GM10847 (cell line): ENCODE measurements around the gene ARMC9.

Experiments
- POLR2A ChIP-seq: IDR thresholded peaks from 2 replicates; pipeline ENCODE4 v1.6.1; 2011; ENCODE audit not compliant: insufficient read length; ENCODE audit errors: extremely low read depth

The ARMC9 gene, protein sequence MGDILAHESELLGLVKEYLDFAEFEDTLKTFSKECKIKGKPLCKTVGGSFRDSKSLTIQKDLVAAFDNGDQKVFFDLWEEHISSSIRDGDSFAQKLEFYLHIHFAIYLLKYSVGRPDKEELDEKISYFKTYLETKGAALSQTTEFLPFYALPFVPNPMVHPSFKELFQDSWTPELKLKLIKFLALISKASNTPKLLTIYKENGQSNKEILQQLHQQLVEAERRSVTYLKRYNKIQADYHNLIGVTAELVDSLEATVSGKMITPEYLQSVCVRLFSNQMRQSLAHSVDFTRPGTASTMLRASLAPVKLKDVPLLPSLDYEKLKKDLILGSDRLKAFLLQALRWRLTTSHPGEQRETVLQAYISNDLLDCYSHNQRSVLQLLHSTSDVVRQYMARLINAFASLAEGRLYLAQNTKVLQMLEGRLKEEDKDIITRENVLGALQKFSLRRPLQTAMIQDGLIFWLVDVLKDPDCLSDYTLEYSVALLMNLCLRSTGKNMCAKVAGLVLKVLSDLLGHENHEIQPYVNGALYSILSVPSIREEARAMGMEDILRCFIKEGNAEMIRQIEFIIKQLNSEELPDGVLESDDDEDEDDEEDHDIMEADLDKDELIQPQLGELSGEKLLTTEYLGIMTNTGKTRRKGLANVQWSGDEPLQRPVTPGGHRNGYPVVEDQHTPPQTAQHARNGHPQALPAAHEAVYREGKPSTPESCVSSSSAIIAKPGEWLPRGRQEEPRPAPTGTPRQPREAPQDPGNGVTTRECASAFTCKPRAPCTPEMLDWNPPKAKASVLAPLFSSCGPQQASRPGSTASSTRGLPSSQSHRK

DNA sequence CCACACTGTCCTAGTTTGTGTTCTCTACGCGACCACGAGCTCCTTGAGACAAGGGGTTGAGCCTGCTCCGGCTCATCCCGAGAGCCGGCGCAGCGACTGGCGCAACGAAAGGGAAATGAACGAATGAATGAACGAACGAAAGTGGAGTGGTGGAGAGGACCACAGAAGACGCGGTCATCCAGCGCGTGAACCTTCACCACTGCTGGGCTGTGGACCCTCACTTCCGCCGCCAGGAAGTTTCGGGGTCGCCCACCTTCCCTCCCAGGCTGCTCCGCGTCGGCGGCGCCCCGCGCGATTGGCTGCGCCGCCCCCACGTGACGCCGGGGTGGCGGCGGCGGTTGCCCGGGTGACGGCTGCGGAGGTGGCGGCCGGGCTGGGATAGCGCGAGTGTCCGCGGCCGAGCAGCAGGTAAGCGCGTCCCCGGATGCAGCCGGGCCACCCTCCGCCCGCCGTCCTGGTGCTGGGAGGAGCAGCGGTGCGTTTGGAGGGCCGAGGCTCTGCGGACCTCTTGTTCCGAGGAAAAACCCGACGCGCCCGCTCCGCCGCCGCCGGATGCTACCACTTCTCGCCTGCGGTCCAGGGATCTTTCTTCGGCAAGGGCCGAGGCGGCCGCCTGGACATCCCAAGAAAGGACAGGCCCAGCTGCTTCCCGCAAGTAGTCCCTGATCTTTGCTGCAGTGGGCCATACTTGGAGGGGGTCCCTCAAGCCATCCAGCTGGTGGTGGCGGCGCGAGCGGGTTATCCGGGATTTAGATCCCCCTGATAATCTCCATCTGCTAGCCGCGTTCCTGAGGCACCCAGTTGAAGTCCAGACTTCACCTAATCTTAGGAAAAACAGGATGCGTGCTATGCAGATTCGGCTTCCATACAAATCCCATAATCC, at the start of gene ARMC9:
TSS of gene ARMC9 (plus strand) at position 341 of the 883 bp plus-strand sequence. CDS start 7,608 bp downstream, outside the sequence.
- TF ChIP-seq POLR2A, result peak; percentile 73

DNA sequence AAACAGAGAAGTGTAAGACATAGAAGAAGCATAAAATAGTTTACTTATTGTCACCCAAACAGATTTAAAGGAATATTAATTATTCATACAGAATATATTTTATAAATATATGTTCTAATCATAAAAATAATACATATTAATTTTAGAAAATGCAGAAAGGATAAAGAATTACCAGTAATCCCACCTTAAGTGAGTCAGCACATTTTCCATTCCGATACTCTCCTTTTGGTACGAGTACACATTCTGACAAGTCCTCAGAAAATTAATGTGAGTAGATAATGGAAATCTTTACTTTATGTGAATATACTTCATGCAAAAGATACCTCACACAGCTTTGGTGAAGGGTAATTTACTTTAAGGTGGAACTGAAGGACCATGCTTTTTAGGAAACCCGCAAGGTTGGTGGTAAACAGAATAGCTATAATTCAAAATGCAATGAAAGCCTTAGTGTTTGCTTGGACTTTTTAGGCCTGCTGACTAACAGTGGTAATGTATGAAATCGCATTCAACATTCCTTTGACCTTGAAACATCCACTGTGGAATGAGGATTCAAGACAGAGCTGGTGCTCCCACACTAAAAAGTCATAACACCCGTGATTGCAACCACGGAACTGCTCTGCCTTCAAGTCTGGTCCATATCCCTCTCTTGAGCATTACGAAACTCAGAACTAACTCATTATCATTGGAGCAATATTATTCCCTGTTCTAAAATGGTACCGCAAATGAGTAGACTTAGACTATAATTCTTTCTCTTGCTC, 45.5 kb upstream of the ARMC9 start:
- TF ChIP-seq POLR2A, result no peak

DNA sequence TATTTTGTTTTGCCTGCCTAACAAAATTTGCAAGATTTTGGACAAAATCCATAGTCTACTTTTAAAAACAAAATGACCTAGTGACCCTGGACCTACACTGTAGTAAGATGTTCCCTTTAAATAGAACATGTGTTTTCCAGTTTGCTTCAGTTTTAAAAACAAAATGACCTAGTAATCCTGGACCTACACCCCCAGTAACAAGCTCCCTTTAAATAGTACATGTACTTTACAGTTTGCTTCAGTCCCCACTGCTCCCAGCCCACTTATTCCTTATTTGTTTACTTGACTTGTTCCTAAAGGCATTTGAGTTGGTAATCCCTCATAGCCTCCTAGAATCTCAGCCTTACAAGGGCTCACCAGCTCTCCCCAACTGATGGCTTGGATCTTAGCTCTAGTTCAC, 39.1 kb upstream of the ARMC9 start:
- no peak for TF ChIP-seq POLR2A

DNA sequence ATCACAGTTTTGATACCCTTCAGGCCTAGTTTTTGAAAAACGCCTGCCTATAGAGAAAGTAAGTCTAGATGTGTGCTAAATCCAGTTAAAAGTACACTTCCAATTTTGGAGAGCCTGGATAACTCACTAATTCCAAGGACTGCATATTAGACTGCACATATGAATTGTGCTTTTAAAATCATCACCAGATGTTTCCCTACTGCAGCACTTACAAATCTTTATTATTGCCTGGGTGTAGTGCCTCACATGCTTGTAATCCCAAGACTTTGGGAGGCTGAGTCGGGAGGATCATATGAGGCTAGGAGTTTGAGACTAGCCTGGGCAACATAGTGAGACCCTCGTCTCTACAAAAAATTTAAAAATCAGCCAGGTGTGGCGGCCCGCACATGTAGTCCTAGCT, 37.7 kb upstream of the ARMC9 start:
- no peak for TF ChIP-seq POLR2A

DNA sequence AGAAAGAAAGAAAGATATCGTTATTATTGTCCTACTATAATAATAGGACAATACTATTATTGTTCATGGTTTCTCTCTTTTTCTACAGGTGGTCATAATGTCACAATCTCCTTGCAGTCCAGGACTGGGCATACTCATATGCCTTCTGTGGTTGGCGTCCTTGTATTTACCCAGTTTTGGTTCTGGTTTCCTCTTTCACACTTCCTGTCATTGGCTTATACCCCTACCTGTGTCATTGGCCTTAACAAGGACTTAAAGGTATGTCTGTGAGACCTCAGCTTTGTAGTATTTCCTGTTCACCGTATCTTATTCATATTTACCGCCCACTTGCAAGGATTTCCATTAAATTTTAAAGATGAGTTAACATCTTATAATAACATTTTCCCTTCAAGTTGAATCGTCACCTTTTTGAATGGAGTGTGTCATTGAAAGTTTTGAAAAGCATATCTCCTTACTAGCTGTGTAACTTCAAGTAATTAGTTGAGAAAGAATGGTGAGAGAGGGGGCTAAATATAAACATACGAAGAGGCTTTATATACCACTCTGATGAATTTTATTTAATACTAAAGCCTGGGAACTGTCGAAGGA, 37.1 kb upstream of the ARMC9 start:
- TF ChIP-seq POLR2A, result no peak

DNA sequence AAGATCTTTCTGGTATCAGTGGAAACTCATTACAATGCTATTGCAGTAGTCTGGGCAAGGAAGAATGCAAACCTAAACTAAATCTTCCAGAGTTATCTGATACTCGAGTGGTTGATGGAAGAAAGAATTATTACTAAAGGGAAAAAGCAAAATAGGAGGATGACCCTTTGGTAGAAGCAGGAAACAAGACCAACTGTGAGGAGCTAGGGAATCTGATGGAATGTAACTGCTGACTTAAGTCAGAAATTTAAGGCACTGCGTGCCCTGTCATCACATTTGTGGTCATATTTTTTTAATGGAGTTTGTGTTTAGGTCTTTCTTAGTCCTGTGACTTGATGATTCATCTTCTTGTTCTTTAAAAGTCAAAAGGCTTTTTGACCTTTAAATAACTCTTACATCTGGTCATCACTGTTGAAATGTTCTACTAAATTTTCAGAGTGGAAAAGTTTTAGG, 36.5 kb upstream of the ARMC9 start:
- TF ChIP-seq POLR2A, result no peak

DNA sequence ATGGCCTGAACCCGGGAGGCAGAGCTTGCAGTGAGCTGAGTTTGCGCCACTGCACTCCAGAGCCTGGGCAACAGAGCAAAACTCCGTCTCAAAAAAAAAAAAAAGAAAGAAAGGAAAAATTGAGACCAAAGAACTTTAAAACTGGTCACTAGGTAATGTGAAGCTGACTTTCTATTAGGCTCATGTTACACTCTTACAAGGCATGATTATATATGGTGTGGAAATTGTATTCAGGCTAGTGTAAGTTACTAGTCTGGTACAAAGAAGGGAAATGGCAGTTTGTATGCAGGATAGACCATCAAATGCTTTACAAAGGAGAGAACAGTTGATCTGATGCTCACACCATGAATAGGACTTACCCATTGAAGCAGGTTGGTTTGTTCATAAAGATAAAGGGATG, 35.4 kb upstream of the ARMC9 start:
- no peak for TF ChIP-seq POLR2A

DNA sequence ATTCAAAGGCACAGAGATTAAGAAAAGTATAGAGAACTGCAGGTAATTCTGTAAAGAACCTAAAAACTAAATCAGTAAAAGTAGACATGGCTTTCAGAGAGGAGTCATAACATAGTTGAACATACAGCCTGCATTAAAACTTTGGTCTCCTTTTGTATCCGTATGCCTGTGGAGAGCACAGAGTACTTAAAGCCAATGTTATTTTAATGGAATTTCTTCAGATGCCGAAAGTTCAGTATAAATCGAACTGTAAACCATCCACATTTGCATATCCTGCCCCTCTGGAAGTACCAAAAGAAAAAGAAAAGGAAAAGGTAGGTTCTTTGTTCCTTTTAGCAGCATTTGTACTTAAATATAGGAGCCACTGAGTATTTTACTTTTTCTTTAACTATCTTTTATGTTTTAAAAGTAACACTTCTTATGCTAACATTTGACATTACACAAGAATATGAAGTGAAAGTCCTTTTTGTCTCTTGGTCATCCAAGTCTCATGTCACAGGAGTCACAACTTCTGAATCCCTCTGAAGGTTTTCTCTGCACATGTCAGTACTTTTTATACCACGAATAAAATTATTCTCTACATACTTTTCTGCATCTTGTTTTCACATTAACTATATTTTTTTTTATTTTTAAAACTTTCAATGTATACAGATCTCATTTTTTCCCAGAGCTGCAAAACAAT, 34.9 kb upstream of the ARMC9 start:
- no peak for TF ChIP-seq POLR2A

DNA sequence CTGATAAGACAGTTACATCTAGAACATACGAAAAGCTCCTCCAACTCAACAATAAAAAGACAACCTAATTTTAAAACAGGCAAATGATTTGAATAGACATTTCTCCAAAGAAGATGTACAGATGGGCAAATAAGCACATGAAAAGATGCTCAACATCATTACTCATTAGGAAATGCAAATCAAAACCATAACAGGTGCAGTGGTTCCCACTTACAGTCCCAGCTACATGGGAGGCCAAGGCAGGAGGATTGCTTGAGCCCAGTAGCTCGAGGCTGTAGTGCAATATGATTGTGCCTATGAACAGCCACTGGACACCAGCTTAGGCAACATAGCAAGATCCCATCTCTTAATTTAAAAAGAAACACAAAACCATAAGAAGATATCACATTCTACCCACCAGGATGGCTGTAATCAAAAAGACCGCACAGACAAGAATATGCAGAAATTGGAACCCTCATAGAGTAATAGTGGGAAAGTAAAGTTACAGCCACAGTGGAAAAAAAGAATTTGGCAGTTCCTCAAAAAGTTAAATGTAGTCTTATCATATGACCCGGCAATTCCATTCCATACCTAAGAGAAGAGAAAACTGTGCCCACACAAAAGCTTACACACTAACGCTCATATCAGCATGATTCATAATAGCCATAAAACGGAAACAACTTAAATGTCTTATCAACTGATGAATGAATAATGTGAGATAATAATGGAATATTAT, 30.5 kb upstream of the ARMC9 start:
- no peak for TF ChIP-seq POLR2A

DNA sequence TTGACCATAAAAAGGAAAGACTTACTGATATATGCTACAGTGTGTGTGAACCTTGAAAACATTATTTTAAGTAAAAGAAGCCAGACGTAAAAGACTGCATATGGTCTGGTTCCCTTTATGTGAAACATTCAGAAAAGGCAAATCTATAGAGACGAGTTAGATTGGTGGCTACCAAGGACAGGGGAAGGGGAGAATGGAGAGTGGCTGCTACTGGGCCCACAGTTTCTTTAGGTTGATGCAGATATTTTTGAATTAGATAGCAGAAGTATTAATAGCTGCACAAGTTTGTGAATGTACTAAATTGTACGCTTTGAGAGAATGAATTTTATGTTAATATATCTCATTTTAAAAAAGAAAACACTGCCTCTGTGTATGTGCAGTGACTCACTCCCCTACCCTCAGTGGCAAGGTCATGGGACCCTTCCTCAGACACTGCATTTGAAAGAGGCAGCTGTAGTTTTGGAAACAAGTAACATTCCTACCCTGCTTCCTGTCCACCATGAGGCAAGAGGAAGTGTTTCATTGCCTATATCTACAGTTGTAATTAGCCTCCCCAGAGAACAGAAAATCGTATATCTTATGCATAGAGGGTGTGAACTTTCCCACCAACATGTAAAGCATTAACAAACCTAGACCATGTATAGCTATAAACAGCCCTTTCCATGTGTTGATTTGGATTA, 29.8 kb upstream of the ARMC9 start:
- no peak for TF ChIP-seq POLR2A

DNA sequence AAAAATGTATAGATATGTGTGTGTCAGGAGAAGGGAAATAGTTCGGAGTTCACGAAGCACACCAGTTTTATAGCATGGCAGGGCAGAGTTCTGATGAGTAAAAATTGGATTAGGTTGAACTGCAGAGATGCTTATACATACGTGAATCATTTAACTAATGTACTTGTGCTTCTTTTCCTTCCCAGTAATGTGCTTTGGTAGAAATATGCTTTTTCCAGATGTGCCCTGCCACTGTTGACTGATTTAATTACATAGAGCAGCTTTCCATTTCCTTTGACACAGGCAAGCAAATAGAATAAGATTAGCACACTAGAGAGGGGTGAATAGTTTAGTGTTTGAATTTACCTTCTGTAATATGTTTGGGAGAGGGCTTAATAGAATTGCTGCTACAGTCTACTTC, 28.9 kb upstream of the ARMC9 start:
- TF ChIP-seq POLR2A, result no peak

DNA sequence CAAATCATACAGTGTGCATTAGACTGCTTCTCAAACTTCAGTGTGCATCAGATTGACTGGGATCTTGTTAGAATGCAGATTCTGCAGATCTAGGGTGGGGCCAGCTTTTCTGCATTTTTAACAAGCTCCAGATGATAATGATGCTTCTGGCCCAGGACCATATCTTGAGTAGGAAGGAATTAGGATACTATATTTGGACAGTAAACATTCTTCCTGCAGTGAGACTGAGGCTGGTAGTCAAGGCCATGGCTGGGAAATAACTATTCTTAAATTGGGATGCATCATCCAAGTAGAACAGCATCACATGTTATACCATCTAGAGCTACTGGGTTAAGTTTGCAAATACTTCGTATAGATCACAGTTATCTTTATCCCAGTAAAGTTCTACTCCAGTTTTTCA, 28.4 kb upstream of the ARMC9 start:
- TF ChIP-seq POLR2A, result no peak
